HG03558 (cell line): ENCODE data around the gene GP9.

Experiments
- ATAC-seq: cut with Tn5 transposase; IDR thresholded peaks from one replicate; pipeline ENCODE4 v1.9.1; 2021; ENCODE audit warnings: moderate number of reproducible peaks; ENCODE audit not compliant: unreplicated experiment; ENCODE audit errors: extremely low read depth

The GP9 gene

DNA sequence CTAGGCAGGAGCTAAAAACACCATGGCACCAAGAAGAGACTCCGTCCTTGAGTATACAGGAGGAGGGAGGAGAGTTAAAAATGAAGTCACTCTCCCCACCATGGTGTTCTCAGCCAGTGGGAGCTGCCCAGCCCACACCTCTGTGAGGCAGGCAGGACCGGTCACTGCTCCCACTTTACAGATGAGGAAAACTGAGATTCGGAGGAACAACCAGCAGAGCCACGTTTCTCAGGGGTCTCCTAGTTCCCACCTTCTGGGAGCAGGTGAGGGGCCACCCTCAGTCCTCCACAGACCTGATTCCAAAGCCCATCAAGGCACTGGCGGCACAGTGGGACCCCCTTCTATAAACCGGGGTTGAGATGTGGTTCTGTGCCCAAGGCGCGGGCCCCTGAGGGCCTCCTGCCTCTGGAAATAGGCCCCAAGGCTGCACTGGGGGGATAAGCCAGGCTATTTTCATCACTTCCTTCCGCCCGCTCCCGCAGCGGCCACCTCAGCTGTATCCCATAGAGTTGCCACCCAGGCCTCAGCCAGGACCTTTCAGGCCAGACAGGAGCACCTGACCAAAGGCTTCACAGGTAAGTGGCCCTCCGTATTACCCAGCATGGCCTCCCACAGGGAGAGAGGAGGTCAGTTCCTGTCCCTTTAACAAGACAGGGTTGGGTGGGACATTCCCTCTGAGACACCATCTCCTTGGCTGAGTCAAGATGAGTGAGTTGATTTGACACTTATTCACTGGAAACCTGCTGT is at the start of gene GP9:
GP9 (plus strand) TSS at position 504 of the 747 bp plus-strand sequence. CDS start 961 bp downstream, outside the sequence.
- ATAC-seq, result no peak

DNA sequence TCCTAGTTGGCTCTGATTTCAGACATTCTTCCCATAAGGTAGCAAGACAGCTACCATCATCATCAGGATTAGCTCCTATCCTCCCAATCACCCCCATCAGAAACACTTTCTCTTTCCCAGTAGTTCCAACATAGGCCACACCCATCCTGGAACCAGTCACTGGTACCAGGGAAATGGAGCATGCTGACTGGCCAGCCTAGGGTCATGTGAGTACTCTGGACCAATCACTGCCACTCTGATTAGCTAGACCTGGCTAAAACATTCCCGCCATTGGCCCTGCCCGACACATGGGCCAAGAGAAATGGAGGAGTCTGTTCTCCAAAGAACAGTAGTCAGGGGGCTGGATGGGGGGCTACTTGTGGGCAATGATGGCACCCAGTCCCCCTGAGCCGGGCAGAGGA is 47.1 kb upstream of the GP9 start:
- no peak for ATAC-seq

- no peak for ATAC-seq
These were observed 46.4 kb upstream of the GP9 start for GRCh38 chr3:129014148-129014547.

- ATAC-seq, result no peak
These were observed 45.7 kb upstream of the GP9 start for GRCh38 chr3:129014793-129015345.

DNA sequence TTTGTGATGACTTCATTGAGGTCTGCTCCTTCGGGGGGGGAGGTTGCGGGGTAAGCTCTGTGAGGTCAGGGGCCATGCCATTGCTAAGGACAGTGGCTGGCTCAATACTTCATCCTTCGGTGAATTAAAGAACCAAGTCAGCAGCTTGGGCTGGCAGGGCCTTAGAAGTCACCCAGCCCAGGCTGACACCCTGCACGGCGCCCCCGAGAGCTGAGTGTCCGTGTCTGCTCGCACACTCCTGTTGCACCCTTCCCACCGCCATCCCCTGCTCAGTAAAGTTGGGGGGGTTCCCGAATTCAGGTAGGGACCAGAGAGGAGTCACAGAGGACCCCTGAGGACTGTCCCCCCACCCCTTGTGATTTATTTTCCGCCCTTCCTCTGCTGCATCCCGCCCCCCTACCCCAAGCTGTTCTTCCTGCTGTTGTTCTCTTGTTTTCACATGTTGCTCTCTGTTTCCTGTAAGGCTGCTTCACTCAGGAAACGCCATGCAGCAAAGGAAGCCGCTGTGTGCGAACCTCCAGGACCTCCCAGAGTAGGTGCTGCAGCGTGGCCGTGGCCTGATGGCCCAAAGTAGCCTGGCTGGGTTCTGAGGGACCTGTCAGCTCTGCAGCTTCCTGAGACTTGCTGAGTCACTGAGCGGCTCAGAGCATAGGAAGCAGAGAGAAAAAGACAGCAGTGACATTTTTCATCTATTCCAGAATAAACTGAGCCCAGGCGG is 45.0 kb upstream of the GP9 start:
- no peak for ATAC-seq

DNA sequence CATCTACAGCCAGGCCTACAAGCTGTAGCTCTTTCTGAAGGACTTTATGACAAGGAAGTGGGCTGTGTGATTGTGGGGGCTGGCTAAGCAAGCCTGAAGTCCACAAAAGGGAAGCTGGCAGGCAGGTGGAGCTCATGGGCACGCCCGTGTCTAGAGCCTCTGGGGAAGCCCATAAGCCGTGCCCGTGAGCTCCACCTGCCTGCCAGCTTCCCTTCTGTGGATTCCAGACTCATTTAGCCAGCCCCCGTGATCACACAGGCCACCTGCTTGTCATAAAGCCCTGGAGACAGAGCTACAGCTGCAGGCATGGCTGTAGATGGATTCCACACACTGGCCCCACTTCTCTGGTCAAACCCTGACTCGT is 44.2 kb upstream of the GP9 start:
- ATAC-seq, result no peak

DNA sequence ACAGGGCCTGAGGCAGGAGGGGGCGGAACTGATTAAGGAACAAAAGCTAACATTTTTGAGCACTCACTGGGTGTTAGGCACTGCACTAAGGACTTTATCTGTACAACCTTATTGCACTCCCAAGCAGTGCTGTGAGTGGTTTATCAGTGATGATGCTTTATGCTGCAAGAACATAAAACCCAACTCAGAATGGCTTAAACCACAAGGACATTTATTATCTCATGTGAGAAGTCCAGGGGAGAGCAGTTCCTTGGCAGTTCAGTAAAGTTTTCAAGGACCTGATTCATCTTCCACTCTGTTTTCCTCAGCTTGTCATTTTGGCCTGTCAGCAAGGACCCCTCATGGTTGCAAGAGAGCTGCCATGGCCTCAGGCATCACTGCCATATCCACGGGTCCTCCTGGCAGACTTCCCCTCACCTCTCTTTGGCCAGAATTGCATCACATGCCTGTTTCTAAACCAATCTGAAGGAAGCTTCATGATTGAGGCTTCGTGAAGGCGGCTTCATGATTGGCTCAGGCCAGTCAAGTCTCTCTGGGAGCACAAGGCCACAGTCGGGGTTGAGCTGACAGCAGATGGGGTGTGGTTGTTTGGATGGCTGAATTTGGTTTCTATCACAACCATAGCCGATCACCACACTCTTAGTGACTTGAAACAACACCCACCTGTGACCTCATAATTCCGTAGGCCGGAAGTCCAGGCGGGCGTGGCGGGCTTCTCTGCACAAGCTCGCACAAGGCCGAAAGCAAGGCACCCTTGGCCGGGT is 43.7 kb upstream of the GP9 start:
- no peak for ATAC-seq

GRCh38 chr3:129017484-129017899 is 43.1 kb upstream of the GP9 start:
- ATAC-seq, result no peak

- no peak for ATAC-seq
These were observed 42.3 kb upstream of the GP9 start for GRCh38 chr3:129018271-129018670.

DNA sequence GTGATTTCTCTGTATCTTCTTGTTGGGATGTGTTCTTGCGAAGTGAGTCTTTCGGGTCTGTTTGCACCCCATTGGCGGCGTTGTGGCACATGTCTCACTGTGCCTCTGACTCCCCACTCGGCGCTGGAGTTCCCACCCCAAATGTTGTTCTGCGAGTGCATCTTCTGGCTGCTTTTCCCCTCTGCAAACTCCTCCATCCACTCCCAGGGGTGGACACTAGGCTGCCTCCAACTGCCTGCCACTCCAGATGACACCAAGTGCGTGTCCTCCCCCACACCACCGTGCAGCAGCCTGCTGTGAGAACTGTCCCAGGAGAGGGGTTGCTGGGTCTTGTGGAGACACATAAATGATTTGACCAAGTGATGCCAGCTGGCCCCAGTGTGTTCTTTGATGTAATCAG is 41.8 kb upstream of the GP9 start:
- ATAC-seq, result no peak

GRCh38 chr3:129019266-129019665 is 41.3 kb upstream of the GP9 start:
- no peak for ATAC-seq

DNA sequence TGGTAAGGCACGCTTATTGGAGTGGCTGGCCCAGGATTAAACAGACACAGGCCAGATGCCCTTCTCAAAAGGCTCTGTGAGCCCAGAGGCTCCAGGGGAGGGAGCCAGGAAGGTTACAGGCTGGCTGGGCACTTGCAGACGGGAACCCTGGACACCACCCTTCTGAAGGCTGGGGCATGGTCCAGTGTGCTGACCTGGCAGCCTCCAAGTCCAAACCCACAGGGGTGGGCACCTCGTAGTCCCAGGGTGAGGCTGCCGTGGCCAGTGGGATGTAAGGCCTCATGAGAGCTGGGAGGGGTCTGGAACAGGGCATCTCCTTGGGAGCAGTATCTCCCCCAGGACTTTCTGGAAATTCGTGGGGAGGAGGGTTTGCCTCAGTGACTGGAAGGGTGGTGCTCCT is 39.9 kb upstream of the GP9 start:
- no peak for ATAC-seq

DNA sequence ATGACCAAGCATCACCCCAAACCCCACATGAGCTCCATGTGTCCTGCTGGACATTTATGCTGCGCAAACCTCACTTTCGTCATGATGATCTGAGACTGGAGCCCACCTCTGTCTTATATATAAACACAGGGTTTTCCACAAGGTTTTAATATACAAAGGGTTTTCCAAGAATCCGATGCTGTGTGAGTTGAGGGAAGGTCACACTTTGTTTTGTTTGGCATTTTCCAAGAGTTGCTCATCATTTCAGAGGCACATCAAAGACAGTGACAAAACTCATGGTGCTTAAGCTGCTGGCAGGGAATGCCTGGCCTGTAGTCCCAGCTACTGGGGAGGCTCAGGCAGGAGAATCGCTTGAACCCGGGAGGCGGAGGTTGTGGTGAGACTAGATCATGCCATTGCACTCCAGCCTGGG is 39.4 kb upstream of the GP9 start:
- no peak for ATAC-seq

DNA sequence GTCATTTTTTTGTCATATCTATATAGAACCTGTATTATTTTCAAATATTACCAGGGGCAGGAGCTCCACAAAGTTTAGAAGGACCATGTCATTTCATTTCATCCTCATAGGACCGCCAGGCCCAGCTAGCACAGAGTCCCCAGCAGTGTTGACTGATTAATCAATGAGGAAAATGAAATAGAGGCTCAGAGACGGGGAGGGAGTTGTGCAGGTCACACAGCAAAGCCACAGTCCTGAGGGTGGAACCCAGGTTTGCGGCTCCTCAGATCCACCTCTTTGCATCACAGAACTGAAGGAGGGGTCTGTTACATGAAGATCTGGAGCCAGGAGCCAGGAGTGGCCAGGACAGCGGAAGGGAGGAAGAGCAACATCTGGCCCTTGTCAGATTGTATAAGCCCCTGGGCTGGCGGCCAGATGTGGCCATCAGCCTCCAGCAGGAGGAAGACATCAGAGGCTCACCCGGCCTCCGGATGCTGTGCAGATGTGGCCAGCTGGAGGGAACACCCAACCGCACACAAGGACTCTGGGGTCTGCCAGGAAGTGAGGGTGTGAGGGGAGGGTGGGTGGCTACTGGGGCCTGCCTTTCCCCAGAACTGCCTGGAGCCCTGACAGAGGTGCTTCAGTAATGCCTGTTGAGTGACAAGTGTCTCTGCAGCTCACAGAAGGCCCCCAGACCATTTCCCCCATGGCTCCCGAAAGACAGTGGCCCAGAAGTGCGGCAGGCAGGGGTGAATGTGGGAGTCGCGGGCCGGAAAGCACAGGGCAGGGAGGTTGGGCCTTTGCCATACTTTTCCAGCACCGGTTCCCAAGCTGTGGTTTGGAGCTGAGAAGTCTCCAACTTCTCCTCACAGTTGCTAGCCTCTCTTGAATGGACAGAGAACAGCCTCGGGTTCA is 38.2 kb upstream of the GP9 start:
- ATAC-seq, result no peak

- no peak for ATAC-seq
These were observed 37.6 kb upstream of the GP9 start for GRCh38 chr3:129023008-129023358.

DNA sequence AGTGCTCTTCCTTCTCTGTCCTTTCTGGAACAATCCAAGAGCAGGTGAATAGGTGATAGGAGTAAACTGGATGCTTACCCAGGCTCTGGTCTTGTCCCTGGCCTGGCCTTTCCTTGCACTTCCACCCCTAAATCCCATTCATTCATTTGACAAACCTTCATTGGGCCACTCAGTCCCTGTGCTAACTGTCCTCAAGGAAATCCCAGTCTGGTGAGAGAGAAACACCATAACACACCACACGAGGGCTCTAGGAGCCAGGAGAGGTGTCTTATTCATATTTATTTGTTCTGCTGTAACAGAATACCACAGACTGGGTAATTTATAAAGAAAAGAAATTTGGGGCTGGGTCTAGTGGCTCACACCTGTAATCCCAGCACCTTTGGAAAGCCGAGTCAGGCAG is 36.7 kb upstream of the GP9 start:
- no peak for ATAC-seq

- ATAC-seq, result no peak
These were observed 35.5 kb upstream of the GP9 start for GRCh38 chr3:129025108-129025507.

- no peak for ATAC-seq
These were observed 34.7 kb upstream of the GP9 start for GRCh38 chr3:129025691-129026435.
